ENCODE results near the gene ZNF408. TPM values are rescaled to one million over a fixed set of nuclear protein-coding genes. Genes with fewer than 3 reads are reported as not detected.
A peak's percentile ranks its signal among the peaks of the same experiment; 100 is the strongest.

Gene ZNF408
- total RNA-seq, 1 experiment from 2014 or later, result 14.5 TPM

DNA sequence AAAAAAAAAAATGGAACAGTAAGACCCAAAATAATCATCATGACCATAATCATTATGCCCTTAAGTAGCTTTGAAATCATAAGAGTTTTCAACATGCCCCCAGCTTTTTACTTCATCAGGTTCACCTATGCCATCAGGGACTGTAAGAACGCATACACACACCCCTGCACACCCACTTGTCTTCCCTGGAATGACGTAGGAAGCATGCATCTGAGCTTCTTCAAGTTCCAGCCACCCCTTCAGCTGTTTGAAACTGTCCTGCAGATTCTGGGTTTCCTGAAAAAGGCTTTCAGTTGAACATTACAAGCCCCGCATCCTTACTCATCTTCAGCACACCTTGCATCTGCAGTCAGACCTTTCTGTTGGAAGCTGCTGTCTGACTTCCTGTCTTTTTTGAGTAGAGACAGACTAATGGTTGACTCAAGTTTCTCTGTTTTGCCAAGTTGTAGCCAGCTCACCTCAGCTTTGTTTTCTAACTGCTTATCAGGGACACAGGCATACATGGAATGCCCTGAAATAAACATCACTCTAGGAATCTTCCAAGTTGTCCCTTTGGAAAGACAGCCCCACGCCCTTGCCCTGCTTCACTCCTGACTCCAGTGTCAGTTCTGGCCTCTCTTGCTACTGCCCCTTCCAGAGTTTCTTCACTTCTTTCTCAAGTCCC lies 37.4 kb upstream of the ZNF408 start:
- POLR2A ChIA-PET, result interaction anchor here (0.6 to 4.6 kb wide), 2 partner anchors 11 to 109 kb away, joined by 4 to 14 read pairs; no protein-coding TSS in a partner anchor

DNA sequence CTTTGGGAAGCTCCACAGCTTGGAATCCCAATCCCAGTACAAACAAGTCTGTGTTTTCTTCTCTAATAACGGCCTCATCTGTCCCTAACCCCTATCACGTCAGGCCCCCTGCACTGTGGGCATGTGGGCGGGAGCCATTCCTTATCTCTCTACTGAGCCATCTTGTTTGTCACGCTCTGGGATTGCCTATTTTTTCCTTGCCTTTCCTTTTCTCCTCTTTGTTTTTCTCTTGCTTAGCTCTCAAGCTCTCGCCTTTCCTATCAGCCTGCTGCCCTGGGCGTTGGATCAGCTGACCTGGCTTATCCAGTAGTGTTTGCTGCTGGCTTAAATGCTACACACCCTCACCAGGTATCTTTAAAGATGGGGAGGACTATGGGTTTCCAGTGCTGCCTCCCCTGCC lies 36.2 kb upstream of the ZNF408 start:
- no peaks in the 10 kb centered on the region for H3K4me1 Mint-ChIP-seq (ENCODE audit: insufficient read depth, unreplicated experiment)
- POLR2A ChIA-PET, result interaction anchor here (0.8 to 4.6 kb wide), 2 partner anchors 10 to 46 kb away, joined by 5 to 14 read pairs; no protein-coding TSS in a partner anchor
- H3K36me3 Mint-ChIP-seq (ENCODE audit: insufficient read depth, unreplicated experiment), result peaks cover 83% of the 10 kb centered on the region
- CTCF ChIA-PET, result interaction anchor here (0.6 kb wide), 1 partner anchor 135 kb away, joined by 3 read pairs; no protein-coding TSS in a partner anchor
- no peaks in the 10 kb centered on the region for H3K27me3 Mint-ChIP-seq (ENCODE audit: insufficient read depth, unreplicated experiment)
- DNase-seq (ENCODE audit: unreplicated experiment), result no peak
- no peak overlapping the region for H3K27ac Mint-ChIP-seq (ENCODE audit: low read depth, unreplicated experiment)
- no TSS peak for BruUV-seq (replicated peaks)
- intact Hi-C loops (cut with micrococcal nuclease), result no loop called here
- H3K9me3 Mint-ChIP-seq (ENCODE audit: unreplicated experiment), result no peaks in the 10 kb centered on the region
- H3K4me3 Mint-ChIP-seq (ENCODE audit: unreplicated experiment), result no peak overlapping the region
- TF ChIP-seq, protein P1, sequence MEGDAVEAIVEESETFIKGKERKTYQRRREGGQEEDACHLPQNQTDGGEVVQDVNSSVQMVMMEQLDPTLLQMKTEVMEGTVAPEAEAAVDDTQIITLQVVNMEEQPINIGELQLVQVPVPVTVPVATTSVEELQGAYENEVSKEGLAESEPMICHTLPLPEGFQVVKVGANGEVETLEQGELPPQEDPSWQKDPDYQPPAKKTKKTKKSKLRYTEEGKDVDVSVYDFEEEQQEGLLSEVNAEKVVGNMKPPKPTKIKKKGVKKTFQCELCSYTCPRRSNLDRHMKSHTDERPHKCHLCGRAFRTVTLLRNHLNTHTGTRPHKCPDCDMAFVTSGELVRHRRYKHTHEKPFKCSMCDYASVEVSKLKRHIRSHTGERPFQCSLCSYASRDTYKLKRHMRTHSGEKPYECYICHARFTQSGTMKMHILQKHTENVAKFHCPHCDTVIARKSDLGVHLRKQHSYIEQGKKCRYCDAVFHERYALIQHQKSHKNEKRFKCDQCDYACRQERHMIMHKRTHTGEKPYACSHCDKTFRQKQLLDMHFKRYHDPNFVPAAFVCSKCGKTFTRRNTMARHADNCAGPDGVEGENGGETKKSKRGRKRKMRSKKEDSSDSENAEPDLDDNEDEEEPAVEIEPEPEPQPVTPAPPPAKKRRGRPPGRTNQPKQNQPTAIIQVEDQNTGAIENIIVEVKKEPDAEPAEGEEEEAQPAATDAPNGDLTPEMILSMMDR (IDR thresholded peaks at IDR 0.05; ENCODE audit: unreplicated experiment), result no peak

More for the DNA sequence above, 37.4 kb upstream of the ZNF408 start:
- peak overlapping the region; percentile 44 for H3K27ac Mint-ChIP-seq (ENCODE audit: low read depth, unreplicated experiment)
- intact Hi-C loops (cut with micrococcal nuclease), result no loop called here
- CTCF ChIA-PET, result interaction anchor here (0.6 kb wide), 2 partner anchors 295 to 691 kb away, joined by 3 read pairs; no protein-coding TSS in a partner anchor
- BruUV-seq (replicated peaks), result no TSS peak
- peaks cover under 1% of the 10 kb centered on the region for H3K4me1 Mint-ChIP-seq (ENCODE audit: insufficient read depth, unreplicated experiment)
- no peaks in the 10 kb centered on the region for H3K9me3 Mint-ChIP-seq (ENCODE audit: unreplicated experiment)
- no peak overlapping the region for H3K4me3 Mint-ChIP-seq (ENCODE audit: unreplicated experiment)
- TF ChIP-seq, protein P1 (IDR thresholded peaks at IDR 0.05; ENCODE audit: unreplicated experiment), result no peak
- no peaks in the 10 kb centered on the region for H3K27me3 Mint-ChIP-seq (ENCODE audit: insufficient read depth, unreplicated experiment)
- H3K36me3 Mint-ChIP-seq (ENCODE audit: insufficient read depth, unreplicated experiment), result peaks cover 87% of the 10 kb centered on the region
- DNase-seq (ENCODE audit: unreplicated experiment), result no peak

DNA sequence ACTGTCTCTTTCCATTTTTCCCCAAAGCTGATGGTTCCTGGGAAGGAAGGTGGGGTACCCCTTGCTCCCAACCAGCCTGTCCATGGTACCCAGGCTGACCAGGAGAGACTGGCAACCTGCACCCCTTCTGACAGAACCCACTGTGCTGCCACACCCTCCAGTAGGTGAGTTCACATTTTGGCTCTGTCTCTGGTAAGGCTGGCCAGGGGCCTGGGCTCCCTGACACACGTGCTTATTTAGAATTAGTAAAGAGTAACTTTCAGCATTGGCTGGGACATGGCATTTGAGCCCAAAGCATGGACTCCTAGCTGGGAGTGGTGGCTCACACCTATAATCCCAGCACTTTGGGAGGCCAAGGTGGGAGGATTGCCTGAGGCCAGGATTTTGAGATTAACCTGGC lies 35.5 kb upstream of the ZNF408 start:
- Mint-ChIP-seq H3K36me3 (ENCODE audit: insufficient read depth, unreplicated experiment) (peaks cover 83% of the 10 kb centered on the region), H3K4me1 (ENCODE audit: insufficient read depth, unreplicated experiment) (no peaks in the 10 kb centered on the region), H3K27ac (ENCODE audit: low read depth, unreplicated experiment) (no peak overlapping the region), H3K9me3 (ENCODE audit: unreplicated experiment) (no peaks in the 10 kb centered on the region), H3K27me3 (ENCODE audit: insufficient read depth, unreplicated experiment) (no peaks in the 10 kb centered on the region), H3K4me3 (ENCODE audit: unreplicated experiment) (no peak overlapping the region)
- POLR2A ChIA-PET, result interaction anchor here (0.7 to 4.6 kb wide), 3 partner anchors 9 to 47 kb away, joined by 5 to 14 read pairs (median 5); no protein-coding TSS in a partner anchor
- TF ChIP-seq, protein P1 (IDR thresholded peaks at IDR 0.05; ENCODE audit: unreplicated experiment), result no peak
- BruUV-seq (replicated peaks), result no TSS peak
- CTCF ChIA-PET, result interaction anchor here (0.6 kb wide), 1 partner anchor 136 kb away, joined by 3 read pairs; no protein-coding TSS in a partner anchor
- DNase-seq (ENCODE audit: unreplicated experiment), result no peak
- intact Hi-C loops (cut with micrococcal nuclease), result no loop called here

DNA sequence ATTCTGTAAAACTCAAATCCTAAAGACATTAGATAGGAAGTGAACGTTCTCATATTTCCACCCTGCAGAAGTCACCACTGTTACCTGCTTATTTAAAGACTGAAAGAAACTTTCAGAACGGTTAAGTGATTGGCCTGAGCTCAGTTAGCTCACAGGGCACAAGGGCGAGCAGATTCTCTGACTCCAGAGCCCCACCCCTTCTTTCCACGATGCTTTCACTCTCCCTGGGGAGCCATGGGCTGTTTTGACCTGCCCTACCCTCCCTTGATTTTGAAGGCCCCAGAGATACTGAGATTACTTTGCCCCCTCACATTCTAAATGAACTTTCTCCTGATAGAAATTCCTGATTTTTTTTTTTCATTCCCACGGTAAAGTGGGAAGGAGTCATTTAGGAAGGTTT lies 34.3 kb upstream of the ZNF408 start:
- H3K4me1 Mint-ChIP-seq (ENCODE audit: insufficient read depth, unreplicated experiment), result no peaks in the 10 kb centered on the region
- DNase-seq (ENCODE audit: unreplicated experiment), result no peak
- TF ChIP-seq, protein P1 (IDR thresholded peaks at IDR 0.05; ENCODE audit: unreplicated experiment), result no peak
- no peaks in the 10 kb centered on the region for H3K27me3 Mint-ChIP-seq (ENCODE audit: insufficient read depth, unreplicated experiment)
- no peaks in the 10 kb centered on the region for H3K9me3 Mint-ChIP-seq (ENCODE audit: unreplicated experiment)
- no peak overlapping the region for H3K4me3 Mint-ChIP-seq (ENCODE audit: unreplicated experiment)
- peaks cover 83% of the 10 kb centered on the region for H3K36me3 Mint-ChIP-seq (ENCODE audit: insufficient read depth, unreplicated experiment)
- CTCF ChIA-PET, result no interaction called here
- H3K27ac Mint-ChIP-seq (ENCODE audit: low read depth, unreplicated experiment), result no peak overlapping the region
- intact Hi-C loops (cut with micrococcal nuclease), result no loop called here
- no TSS peak for BruUV-seq (replicated peaks)
- POLR2A ChIA-PET, result interaction anchor here (1.5 to 4.6 kb wide), 2 partner anchors 8 to 49 kb away, joined by 4 to 14 read pairs; partner anchors contain the start of genes ATG13 and HARBI1
